Measurements from ENCODE around the gene PPP3R2. TPM values are rescaled to one million over a fixed set of nuclear protein-coding genes. Genes with fewer than 3 reads are reported as not detected.
A peak's percentile ranks its signal among the peaks of the same experiment; 100 is the strongest.
"Not testable (repeated sequence)": the region's sequence is repeated elsewhere in the genome, so short reads cannot be mapped to it uniquely, and the experiment has no call there.

Gene PPP3R2
- total RNA-seq, 4 donors from 2014 or later: 0.06 TPM; not detected in 3

- H3K27me3 ChIP-seq; H3K9me3 ChIP-seq; H3K4me3 ChIP-seq; H3K27ac ChIP-seq (replicated peaks in 1 of 4); DNase-seq (ENCODE audit: extremely low spot score); H3K4me1 ChIP-seq; intact Hi-C loops (cut with DNase I): not testable (repeated sequence)
- TF ChIP-seq CTCF (IDR thresholded peaks at IDR 0.05): peak; percentile 20 to 43 (median 34)
- peaks cover 73 to 100% (median 90%) of the 10 kb centered on the region in 4 donors for H3K36me3 ChIP-seq
- 93% methylated on average over 11 of the region's 18 CpGs for WGBS
These were observed 45.2 kb downstream of the PPP3R2 start for GRCh38 chr9:101549472-101550098.

DNA sequence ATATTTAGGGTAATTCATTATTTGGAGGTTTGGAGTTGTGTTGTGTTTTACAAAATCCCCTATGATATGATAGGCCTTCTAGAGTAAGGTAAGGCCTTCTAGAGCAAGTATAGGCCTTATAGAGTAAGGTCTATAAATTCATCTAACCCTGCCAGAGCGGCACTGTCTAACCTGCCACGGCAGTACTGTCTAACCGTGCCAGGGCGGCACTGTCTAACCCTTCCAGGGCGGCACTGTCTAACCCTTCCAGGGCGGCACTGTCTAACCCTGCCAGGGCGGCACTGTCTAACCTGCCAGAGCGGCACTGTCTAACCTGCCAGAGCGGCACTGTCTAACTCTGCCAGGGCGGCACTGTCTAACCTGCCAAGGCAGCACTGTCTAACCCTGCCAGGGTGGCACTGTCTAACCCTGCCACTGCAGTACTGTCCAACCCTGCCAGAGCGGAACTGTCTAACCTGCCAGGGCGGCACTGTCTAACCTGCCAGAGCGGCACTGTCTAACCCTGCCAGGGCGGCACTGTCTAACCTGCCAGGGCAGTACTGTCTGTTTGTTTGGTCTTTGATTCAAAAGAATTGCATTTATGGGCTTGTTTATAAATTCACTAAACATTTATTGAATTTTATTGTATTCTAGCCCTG is 51.6 kb downstream of the PPP3R2 start:
- Histone ChIP-seq H3K27ac (replicated peaks in 1 of 4) (no peak overlapping the region), H3K9me3 (no peaks in the 10 kb centered on the region), H3K27me3 (no peaks in the 10 kb centered on the region), H3K4me1 (peaks cover 0 to 10% (median 0%) of the 10 kb centered on the region in 4 donors), H3K4me3 (no peak overlapping the region), H3K36me3 (peaks cover 41 to 96% (median 72%) of the 10 kb centered on the region in 4 donors)
- intact Hi-C loops (cut with DNase I): no loop called here
- 95% methylated on average over 14 of the region's 14 CpGs for WGBS
- TF ChIP-seq CTCF (IDR thresholded peaks at IDR 0.05) (no peak), EP300 (IDR thresholded peaks at IDR 0.05) (no peak), POLR2AphosphoS5 (IDR thresholded peaks at IDR 0.05) (no peak), POLR2A (IDR thresholded peaks at IDR 0.05; ENCODE audit: low read depth) (no peak)
- no peak for DNase-seq (ENCODE audit: extremely low spot score)

Other genes starting within 250 kb of the PPP3R2 start
- gene BAAT, start 210.0 kb downstream of the PPP3R2 start, total RNA-seq: not detected
- gene MRPL50, start 196.4 kb downstream of the PPP3R2 start, total RNA-seq: 10 to 100 TPM in 2 of 4 donors, 1 to 10 TPM in 2; 8.3 to 12.9 (median 10.4) TPM
- gene ZNF189, start 196.1 kb downstream of the PPP3R2 start, total RNA-seq: 10 to 100 TPM; 16.7 to 19.6 (median 18.6) TPM
- gene ALDOB, start 159.2 kb downstream of the PPP3R2 start, total RNA-seq: under 1 TPM in 2 of 4 donors, not detected in 2; 0.23 to 0.33 TPM
- 10 to 100 TPM; 23.0 to 32.1 (median 27.2) TPM for gene RNF20, start 61.1 kb downstream of the PPP3R2 start, total RNA-seq
- under 1 TPM; under 0.01 to 0.58 (median 0.37) TPM for gene GRIN3A, start 143.7 kb upstream of the PPP3R2 start, total RNA-seq

Data from esophagus muscularis mucosa (tissue), 4 donors.